HCT116 (cell line): ENCODE data around the gene MLX. TPM values are rescaled to one million over a fixed set of nuclear protein-coding genes. Genes with fewer than 3 reads are reported as not detected.

Experiments used
- ATAC-seq: fragments of 200-7000 bp; cut with Tn5 transposase; 2 replicates; pipeline ENCODE4 v1.9.1; 2020; ENCODE audit warnings: mild to moderate bottlenecking, moderate library complexity
- BruUV-seq: library from RNA; stranded (reverse); fragments of 400-500 nt; replicated peaks from 2 replicates; lab custom pipeline; 2021; lab: Mats Ljungman, UMichigan
- CTCF ChIA-PET: fragments of 300-600 bp; sonication (Branson Sonifier 250); formaldehyde crosslinking; loops from one replicate; lab custom pipeline; 2021; ENCODE audit warnings: antibody characterized with exemption; lab: Charles Lee
- POLR2A ChIA-PET: fragments of 300-600, 350-600 bp; sonication (Branson Sonifier 250); formaldehyde crosslinking; loops from one replicate; lab custom pipeline; 2021; ENCODE audit warnings: antibody characterized with exemption; lab: Charles Lee
- RAD21 ChIA-PET, 2 experiments: fragments of 300-600 bp; sonication (Branson Sonifier 250); formaldehyde crosslinking; loops; one replicate each; lab custom pipeline; 2023; ENCODE audit warnings: low total read pairs in 2 of 2; ENCODE audit not compliant: uncharacterized antibody in 2 of 2, unreplicated experiment in 2 of 2, low non-redundant PET in 1 of 2; lab: Charles Lee
- DNase-seq: peaks from one replicate; pipeline ENCODE4 v3.0.0-alpha.2; 2010; ENCODE audit warnings: low read depth, low spot score
- H2AFZ ChIP-seq: fragments of 200-600 bp; shearing (Covaris generic), sonication (generic); 2 replicates; pipeline ENCODE4 v1.6.1; 2017; ENCODE audit warnings: low read depth, mixed run types, mixed read lengths, antibody characterized with exemption, low read length; ENCODE audit not compliant: poor library complexity, severe bottlenecking
- H3K27ac ChIP-seq: 2 replicates; pipeline ENCODE4 v1.5.1; 2012; ENCODE audit warnings: low read depth, low read length
- H3K27me3 ChIP-seq: fragments of 200-600 bp; sonication (generic); 2 replicates; pipeline ENCODE4 v1.6.1; 2016; ENCODE audit warnings: mixed run types, low read length, mixed read lengths; ENCODE audit not compliant: insufficient read depth
- H3K36me3 ChIP-seq, 2 experiments: fragments of 200-500 bp in 1 of 2; fragments of 200-600 bp in 1 of 2; sonication (Bioruptor generic) in 1 of 2; sonication (generic) in 1 of 2; 2 replicates each; pipeline versions ENCODE4 v1.5.1 to v1.6.1; 2014 to 2016; ENCODE audit warnings: low read length in 2 of 2, inconsistent platforms in 1 of 2, mixed read lengths in 1 of 2, mixed run types in 1 of 2; ENCODE audit not compliant: insufficient read depth in 2 of 2, control insufficient read depth in 1 of 2
- H3K4me1 ChIP-seq, 2 experiments: fragments of 200-600 bp in 1 of 2; sonication (generic) in 1 of 2; 2 replicates each; pipeline versions ENCODE4 v1.5.1 to v1.6.1; 2012 to 2017; ENCODE audit warnings: low read length in 2 of 2, inconsistent platforms in 1 of 2, mild to moderate bottlenecking in 1 of 2, mixed read lengths in 1 of 2, mixed run types in 1 of 2, moderate library complexity in 1 of 2; ENCODE audit not compliant: insufficient read depth in 2 of 2, control insufficient read depth in 1 of 2
- H3K4me2 ChIP-seq: fragments of 200-600 bp; sonication (generic); 2 replicates; pipeline ENCODE4 v1.6.1; 2017; ENCODE audit warnings: mixed run types, low read length, mixed read lengths
- H3K4me3 ChIP-seq, 2 experiments: fragments of 200-600 bp in 1 of 2; sonication (generic) in 1 of 2; replicated peaks in 1 of 2; 2 replicates each; pipeline ENCODE4 v1.5.1; 2011 to 2016; ENCODE audit warnings: low read length in 2 of 2, control low read depth in 1 of 2, low read depth in 1 of 2, mild to moderate bottlenecking in 1 of 2, mixed read lengths in 1 of 2, mixed run types in 1 of 2
- H3K79me2 ChIP-seq: fragments of 200-600 bp; sonication (generic); 2 replicates; pipeline ENCODE4 v1.6.1; 2017; ENCODE audit warnings: mild to moderate bottlenecking, mixed run types, low read length, moderate library complexity, mixed read lengths; ENCODE audit not compliant: insufficient read depth
- H3K9ac ChIP-seq: fragments of 200-600 bp; sonication (generic); 2 replicates; pipeline ENCODE4 v1.6.1; 2016; ENCODE audit warnings: low read length, mixed read lengths
- H3K9me2 ChIP-seq: fragments of 200-600 bp; sonication (generic), shearing (Covaris generic); 2 replicates; pipeline ENCODE4 v1.6.1; 2017; ENCODE audit warnings: mixed run types, mild to moderate bottlenecking, moderate library complexity; ENCODE audit not compliant: insufficient read depth
- H3K9me3 ChIP-seq, 2 experiments: fragments of 200-500 bp in 1 of 2; fragments of 200-600 bp in 1 of 2; sonication (Bioruptor generic) in 1 of 2; sonication (generic) in 1 of 2; 2 replicates each; pipeline ENCODE4 v1.6.1; 2014 to 2017; ENCODE audit warnings: low read length in 2 of 2, mixed read lengths in 2 of 2, inconsistent platforms in 1 of 2, low read depth in 1 of 2, mild to moderate bottlenecking in 1 of 2, mixed run types in 1 of 2, moderate library complexity in 1 of 2; ENCODE audit not compliant: control insufficient read depth in 1 of 2, insufficient read depth in 1 of 2
- H4K20me1 ChIP-seq: fragments of 200-600 bp; sonication (generic), shearing (Covaris generic); 2 replicates; pipeline ENCODE4 v1.6.1; 2017; ENCODE audit warnings: mixed run types, mild to moderate bottlenecking, moderate library complexity; ENCODE audit not compliant: insufficient read depth
- ATF3 ChIP-seq: IDR thresholded peaks from 2 replicates; pipeline ENCODE4 v1.6.1; 2012
- CEBPB ChIP-seq: IDR thresholded peaks from 2 replicates; pipeline ENCODE4 v1.6.1; 2012; ENCODE audit warnings: low read depth
- CTCF ChIP-seq, 3 experiments: fragments of 200-600 bp in 1 of 3; sonication (generic) in 1 of 3; IDR thresholded peaks in 2 of 3; conservative IDR thresholded peaks in 1 of 3; 2 replicates each; pipeline ENCODE4 v1.5.1; 2012 to 2017; ENCODE audit warnings: low read depth in 2 of 3, low read length in 2 of 3, antibody characterized with exemption in 1 of 3, borderline replicate concordance in 1 of 3, control low read depth in 1 of 3, mild to moderate bottlenecking in 1 of 3, mixed read lengths in 1 of 3, mixed run types in 1 of 3, moderate library complexity in 1 of 3; ENCODE audit not compliant: insufficient read depth in 1 of 3
- EGR1 ChIP-seq: IDR thresholded peaks from 2 replicates; pipeline ENCODE4 v1.6.1; 2012; ENCODE audit warnings: low read depth
- ELF1 ChIP-seq: IDR thresholded peaks from 2 replicates; pipeline ENCODE4 v1.6.1; 2012; ENCODE audit warnings: low read depth, borderline replicate concordance
- EZH2phosphoT487 ChIP-seq: fragments of 200-600 bp; IDR thresholded peaks from 2 replicates; pipeline ENCODE4 v1.6.1; 2018; ENCODE audit warnings: antibody characterized with exemption, borderline replicate concordance
- JUND ChIP-seq: IDR thresholded peaks from 2 replicates; pipeline ENCODE4 v1.6.1; 2012
- POLR2AphosphoS5 ChIP-seq: IDR thresholded peaks from 2 replicates; pipeline ENCODE4 v1.6.1; 2011; ENCODE audit warnings: mild to moderate bottlenecking, low read depth, low read length, moderate library complexity
- RAD21 ChIP-seq: IDR thresholded peaks from 2 replicates; pipeline ENCODE4 v1.6.1; 2012; ENCODE audit warnings: low read depth, mild to moderate bottlenecking
- YY1 ChIP-seq: IDR thresholded peaks from 2 replicates; pipeline ENCODE4 v1.6.1; 2011; ENCODE audit warnings: low read length, low read depth, moderate library complexity, mild to moderate bottlenecking; ENCODE audit not compliant: insufficient replicate concordance; ENCODE audit errors: extremely low read depth
- ZBTB33 ChIP-seq: IDR thresholded peaks from 2 replicates; pipeline ENCODE4 v1.6.1; 2011; ENCODE audit warnings: mild to moderate bottlenecking, low read length, moderate library complexity; ENCODE audit not compliant: insufficient replicate concordance; ENCODE audit errors: extremely low read depth
- ZNF274 ChIP-seq: fragments of 200-500 bp; sonication (Bioruptor generic); IDR thresholded peaks from 2 replicates; pipeline ENCODE4 v1.6.1; 2014; ENCODE audit warnings: mild to moderate bottlenecking, low read depth, low read length, inconsistent platforms
- intact Hi-C: fragments of 100-400 bp; cut with micrococcal nuclease; formaldehyde crosslinking; loops from 2 replicates; pipeline ENCODE4 v1.10.0; 2022
- total RNA-seq: library from RNA; stranded (reverse); gene quantifications from one replicate; pipeline ENCODE4 v1.2.1, GENCODE V29; 2021; ENCODE audit not compliant: unreplicated experiment

The MLX gene
- total RNA-seq, 1 experiment from 2014 or later = 47.9 TPM

- Histone ChIP-seq H3K9me2 (no peaks in the 10 kb centered on the region), H3K4me2 (no peak overlapping the region), H3K9ac (no peak overlapping the region), H3K27me3 (no peaks in the 10 kb centered on the region), H3K4me3 (no peak overlapping the region), H2AFZ (no peak overlapping the region), H4K20me1 (peaks cover 7% of the 10 kb centered on the region; the same call in 1 of the 2 replicates), H3K9me3 (no peaks in the 10 kb centered on the region), H3K36me3 (peaks cover 44 to 57% of the 10 kb centered on the region in 2 experiments), H3K79me2 (peaks cover 76% of the 10 kb centered on the region), H3K4me1 (peaks cover 4 to 24% of the 10 kb centered on the region in 2 experiments), H3K27ac (no peak overlapping the region; the same call in 1 of the 2 replicates)
- DNase-seq = no peak
- no peak for ATAC-seq
- TF ChIP-seq ZNF274 (no peak), RAD21 (no peak), JUND (no peak), ATF3 (no peak), ELF1 (no peak)
- RAD21 ChIA-PET = no interaction called here
- intact Hi-C loops = no loop called here
- BruUV-seq = no TSS peak
- POLR2A ChIA-PET = no interaction called here
- CTCF ChIA-PET = no interaction called here
These were observed 4.7 kb downstream of the MLX start for GRCh38 chr17:42571435-42572225.

- TF ChIP-seq POLR2AphosphoS5 (no peak), ZBTB33 (no peak), CTCF (IDR thresholded peaks at IDR 0.05 in 2 of 3, conservative IDR thresholded peaks at IDR 0.05 in 1 of 3; ENCODE audit: borderline replicate concordance in 1 of 3, insufficient read depth in 1 of 3, low read depth in 2 of 3, low read length in 2 of 3) (no peak), CEBPB (no peak), EGR1 (no peak), EZH2phosphoT487 (no peak), JUND (no peak), YY1 (no peak), RAD21 (no peak)
- H3K9me3 ChIP-seq = no peaks in the 10 kb centered on the region
- H2AFZ ChIP-seq = no peak overlapping the region
- DNase-seq (no peak), ATAC-seq (no peak)
- H3K27me3 ChIP-seq = no peaks in the 10 kb centered on the region
- H4K20me1 ChIP-seq = peaks cover 7% of the 10 kb centered on the region; the same call in 1 of the 2 replicates
- H3K4me3 ChIP-seq = no peak overlapping the region
- no peak overlapping the region for H3K27ac ChIP-seq
- H3K9me2 ChIP-seq = no peaks in the 10 kb centered on the region
- H3K79me2 ChIP-seq = peaks cover 80% of the 10 kb centered on the region
- ChIA-PET RAD21 (no interaction called here), POLR2A (no interaction called here), CTCF (no interaction called here)
- H3K4me1 ChIP-seq = peaks cover 7 to 20% of the 10 kb centered on the region in 2 experiments
- intact Hi-C loops = no loop called here
- no peak overlapping the region for H3K4me2 ChIP-seq
- H3K36me3 ChIP-seq = peaks cover 44 to 57% of the 10 kb centered on the region in 2 experiments
- no TSS peak for BruUV-seq
- H3K9ac ChIP-seq = no peak overlapping the region
These were observed 6.2 kb downstream of the MLX start for GRCh38 chr17:42573095-42573494.
